T47D (cell line): Measurements from ENCODE around the gene KSR2.

Source experiments
- DNase-seq, 2 experiments: peaks; one replicate each; pipeline versions ENCODE4 v3.0.0 to v3.0.0-alpha.2; 2011 to 2012; ENCODE audit warnings: low read depth in 1 of 2, low spot score in 1 of 2
- JUND ChIP-seq: IDR thresholded peaks from 2 replicates; pipeline ENCODE4 v1.6.1; 2012; ENCODE audit warnings: low read depth
- in situ Hi-C: cut with HindIII; loops from 2 replicates; pipeline ENCODE4 v1.10.0; 2016; ENCODE audit warnings: low sequenced_read_pairs, low pct_unique_long_range_greater_than_20kb

KSR2 gene

DNA sequence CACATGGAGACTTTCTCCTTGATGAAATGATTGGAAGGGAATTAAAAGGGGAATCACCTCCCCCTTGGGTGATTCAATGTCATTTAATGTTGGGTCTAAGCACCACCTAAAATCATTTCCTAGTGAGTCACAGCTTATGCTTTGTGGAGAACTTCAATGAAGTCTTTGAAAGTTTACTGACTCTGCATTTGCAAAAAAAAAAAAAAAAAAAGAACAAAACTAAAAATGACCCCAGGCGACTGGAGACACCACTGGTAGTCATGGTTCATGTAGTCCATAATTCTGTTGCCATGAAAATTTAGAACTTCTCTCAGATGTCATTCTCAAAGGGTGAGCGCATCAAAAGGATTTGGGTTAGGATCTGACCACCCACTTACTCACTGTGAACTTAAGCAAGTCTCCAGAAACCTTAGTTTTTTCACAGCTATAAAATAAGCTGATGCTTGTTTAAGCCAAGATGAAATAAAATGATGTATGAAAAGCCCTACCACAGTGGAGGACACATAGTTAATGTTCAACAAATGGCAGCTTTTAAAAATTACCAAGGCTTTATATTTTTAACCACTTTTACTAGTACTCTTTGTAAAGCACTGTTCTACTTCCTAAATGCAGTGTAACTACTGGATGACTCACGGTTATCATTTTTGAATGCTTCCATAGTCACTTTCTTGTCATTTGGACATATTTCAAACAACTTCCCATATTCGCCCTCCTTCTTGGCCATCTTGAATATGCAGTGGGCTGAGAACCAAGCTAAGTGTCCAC lies 18.1 kb upstream of the KSR2 start:
- no peak for TF ChIP-seq JUND
- no peak for DNase-seq
- in situ Hi-C loops: no loop called here

DNA sequence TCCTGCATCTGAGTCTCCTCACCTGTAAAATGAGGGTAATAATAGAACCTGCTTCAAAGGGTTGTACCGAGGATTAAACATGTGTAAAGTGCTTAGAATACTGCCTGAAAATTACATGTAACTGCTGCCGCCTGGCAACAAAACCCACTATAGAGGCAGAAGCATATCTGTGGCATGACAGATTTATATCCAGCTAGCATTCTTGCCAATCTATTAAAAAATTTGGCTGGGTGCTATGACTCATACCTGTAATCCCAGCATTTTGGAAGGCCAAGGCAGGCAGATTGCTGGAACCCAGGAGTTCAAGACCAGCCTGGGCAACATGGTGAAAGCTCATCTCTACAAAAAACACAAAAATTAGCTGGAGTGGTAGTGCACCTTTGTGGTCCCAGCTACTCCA lies 16.4 kb upstream of the KSR2 start:
- no peak for DNase-seq
- in situ Hi-C loops: no loop called here
- TF ChIP-seq JUND: no peak

GRCh38 chr12:117981267-117981666 lies 12.5 kb upstream of the KSR2 start:
- TF ChIP-seq JUND: no peak
- no peak for DNase-seq
- in situ Hi-C loops: no loop called here

DNA sequence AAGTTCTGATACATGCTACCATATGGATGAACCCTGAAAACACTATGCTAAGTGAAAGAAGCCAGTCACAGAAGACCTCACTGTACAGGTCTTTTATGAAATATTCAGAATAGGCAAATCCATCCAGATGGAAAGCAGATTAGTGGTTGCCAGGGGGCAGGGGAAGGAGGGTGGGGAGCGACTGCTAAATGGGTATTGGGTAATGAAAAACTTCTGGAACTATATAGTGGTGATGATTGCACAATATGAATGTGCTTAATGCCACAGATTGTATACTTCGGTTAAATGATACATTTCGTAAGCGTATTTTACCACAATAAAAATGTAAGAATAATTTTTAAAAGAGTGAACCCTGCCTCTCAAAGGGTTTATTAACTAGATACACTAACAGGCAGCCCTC lies 11.8 kb upstream of the KSR2 start:
- TF ChIP-seq JUND: no peak
- no peak for DNase-seq
- in situ Hi-C loops: no loop called here

GRCh38 chr12:117977373-117977772 lies 8.6 kb upstream of the KSR2 start:
- DNase-seq: no peak
- TF ChIP-seq JUND: no peak
- in situ Hi-C loops: no loop called here

GRCh38 chr12:117975006-117975405 lies 6.2 kb upstream of the KSR2 start:
- peak in 1 of 2 experiments; percentile 56 for DNase-seq
- no peak for TF ChIP-seq JUND
- in situ Hi-C loops: no loop called here

DNA sequence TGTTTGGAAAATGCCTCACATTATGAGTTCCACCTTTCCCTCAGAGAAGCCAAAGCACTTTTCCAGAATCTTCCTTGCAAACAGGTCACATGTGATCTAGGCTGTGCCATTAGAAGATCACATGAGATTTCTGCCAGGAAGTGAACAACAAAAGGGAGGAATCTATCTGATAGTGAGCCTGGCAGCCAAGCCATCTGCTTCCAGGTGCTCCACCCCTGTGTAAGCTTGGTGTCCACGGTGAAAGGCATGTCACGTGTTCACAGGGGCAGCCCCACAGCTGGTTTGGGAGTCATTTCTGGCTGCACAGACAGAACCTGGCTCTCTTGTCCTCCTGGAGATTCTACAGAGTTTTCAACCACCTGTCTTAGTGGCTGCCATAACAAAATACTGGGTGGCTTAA lies 3.5 kb upstream of the KSR2 start:
- no peak for DNase-seq
- no peak for TF ChIP-seq JUND
- in situ Hi-C loops: no loop called here

GRCh38 chr12:117970334-117970733 lies 1.5 kb upstream of the KSR2 start:
- in situ Hi-C loops: no loop called here
- TF ChIP-seq JUND: no peak
- no peak for DNase-seq

- TF ChIP-seq JUND: no peak
- in situ Hi-C loops: no loop called here
- no peak for DNase-seq
Measured at GRCh38 chr12:117968151-117968789, 520 bp downstream of the KSR2 start.

- no peak for DNase-seq
- no peak for TF ChIP-seq JUND
- in situ Hi-C loops: no loop called here
Measured at GRCh38 chr12:117967512-117967911, 1.3 kb downstream of the KSR2 start.

DNA sequence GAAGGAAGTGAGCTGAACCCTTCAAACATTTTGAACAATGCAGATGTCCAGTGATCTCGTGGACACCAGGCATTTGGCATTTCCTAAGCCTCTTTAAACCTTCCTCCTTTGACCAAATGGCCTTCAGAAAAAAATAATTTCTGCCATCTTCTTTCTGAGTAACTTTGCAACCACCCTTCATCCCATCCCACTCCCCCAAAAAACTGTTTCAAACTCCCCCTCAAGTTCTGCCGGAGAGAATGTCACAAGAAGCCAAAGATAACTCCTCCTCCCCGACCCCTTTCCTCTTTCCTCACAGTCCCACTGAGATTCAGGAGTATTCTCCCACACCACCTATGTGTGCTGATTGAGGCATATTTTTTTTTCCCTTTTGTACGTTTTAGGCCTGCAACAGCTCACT lies 1.7 kb downstream of the KSR2 start:
- TF ChIP-seq JUND: no peak

GRCh38 chr12:117966511-117966910 lies 2.3 kb downstream of the KSR2 start:
- DNase-seq: no peak
- in situ Hi-C loops: no loop called here
- TF ChIP-seq JUND: no peak

More for the DNA sequence above, 1.7 kb downstream of the KSR2 start:
- in situ Hi-C loops: no loop called here
- no peak for DNase-seq

- in situ Hi-C loops: no loop called here
- DNase-seq: no peak
- no peak for TF ChIP-seq JUND
Measured at GRCh38 chr12:117963836-117964235, 5.0 kb downstream of the KSR2 start.
